ENCODE results near the gene GABPB1.

DNA sequence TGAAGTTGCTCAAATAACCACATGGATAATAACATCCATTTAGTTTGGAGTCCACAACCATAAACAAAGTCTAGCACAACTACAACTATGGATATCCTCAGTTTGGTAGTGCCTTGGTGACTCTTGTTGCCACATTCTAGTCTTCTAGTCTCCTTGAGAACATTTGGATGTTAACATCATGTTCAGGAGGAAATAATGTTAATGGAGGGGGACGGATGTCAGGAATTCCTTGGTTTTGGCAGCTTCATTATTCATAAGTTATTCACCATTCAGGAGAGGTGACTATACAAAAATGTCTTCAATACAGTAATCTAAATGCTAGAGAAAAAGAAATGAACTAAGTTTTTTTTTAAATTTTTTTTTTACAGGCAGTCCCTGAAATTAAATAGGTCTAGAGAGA, 26.4 kb upstream of the GABPB1 start:
- no peak for TF ChIP-seq CTCF (IDR thresholded peaks at IDR 0.05)
- no peak for TF ChIP-seq ZBTB33 (IDR thresholded peaks at IDR 0.05; ENCODE audit: borderline replicate concordance, low read depth)
- no peak for TF ChIP-seq JUND (IDR thresholded peaks at IDR 0.05)
- TF ChIP-seq TAF1 (IDR thresholded peaks at IDR 0.05; ENCODE audit: borderline replicate concordance, low read depth, low read length) = no peak
